Stimulated activated naive CD4-positive, alpha-beta T cell treated with Interleukin-2 at 50 U/mL for 16 hours (primary cell): ENCODE results near the gene RGS14.
"Not testable (repeated sequence)": the region's sequence is repeated elsewhere in the genome, so short reads cannot be mapped to it uniquely, and the experiment has no call there.

Experiments
- DNase-seq: peaks from one replicate; lab custom pipeline; 2025; lab: John Stamatoyannopoulos, UW

RGS14 gene

DNA sequence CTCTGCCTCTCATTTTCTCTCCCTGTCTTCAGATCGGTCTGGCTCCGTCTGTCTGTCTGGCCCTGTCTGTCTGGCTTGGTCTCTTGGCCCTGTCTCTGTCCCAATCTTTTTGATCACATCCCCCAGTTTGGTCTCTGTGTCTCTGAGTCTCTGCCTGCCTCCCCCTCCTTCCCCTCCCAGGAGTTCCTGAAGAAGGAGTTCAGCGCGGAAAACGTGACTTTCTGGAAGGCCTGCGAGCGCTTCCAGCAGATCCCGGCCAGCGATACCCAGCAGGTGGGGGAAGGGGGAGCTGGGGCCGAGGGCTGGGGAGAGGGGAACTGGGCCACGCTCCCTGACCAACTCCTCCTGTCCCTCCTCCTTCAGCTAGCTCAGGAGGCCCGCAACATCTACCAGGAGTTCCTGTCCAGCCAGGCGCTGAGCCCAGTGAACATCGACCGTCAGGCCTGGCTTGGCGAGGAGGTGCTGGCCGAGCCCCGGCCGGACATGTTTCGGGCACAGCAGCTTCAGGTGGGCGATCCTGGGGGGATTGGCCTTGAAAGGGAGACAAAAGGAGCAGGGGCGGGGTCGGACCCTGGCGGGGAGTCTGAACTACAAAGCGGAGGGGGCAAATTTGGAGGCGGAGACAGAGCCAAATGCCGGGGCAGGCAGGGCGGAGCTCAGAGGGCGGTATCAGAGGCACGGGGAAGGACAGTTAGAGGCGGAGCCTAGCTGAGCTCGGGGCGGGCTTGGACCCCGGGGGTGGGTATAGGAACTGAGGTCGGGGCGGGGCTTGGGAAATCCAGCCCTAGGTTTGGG is 9.0 kb downstream of the RGS14 start:
- DNase-seq = no peak

DNA sequence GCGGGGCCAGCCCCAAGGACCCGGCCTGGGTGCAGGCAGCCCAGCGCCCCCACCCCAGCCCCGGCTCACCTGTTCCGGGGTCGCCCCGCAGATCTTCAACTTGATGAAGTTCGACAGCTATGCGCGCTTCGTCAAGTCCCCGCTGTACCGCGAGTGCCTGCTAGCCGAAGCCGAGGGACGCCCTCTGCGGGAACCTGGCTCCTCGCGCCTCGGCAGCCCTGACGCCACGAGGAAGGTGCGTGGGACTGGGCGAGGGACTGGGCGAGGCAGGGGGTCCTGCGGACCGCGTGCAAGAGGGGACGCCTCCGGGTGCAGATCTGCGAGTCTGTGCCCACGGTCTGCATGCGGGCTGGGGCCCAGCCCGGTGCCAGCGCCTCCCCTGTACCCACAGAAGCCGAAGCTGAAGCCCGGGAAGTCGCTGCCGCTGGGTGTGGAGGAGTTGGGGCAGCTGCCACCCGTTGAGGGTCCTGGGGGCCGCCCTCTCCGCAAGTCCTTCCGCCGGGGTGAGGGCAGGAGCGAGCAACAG is 9.7 kb downstream of the RGS14 start:
- DNase-seq = no peak

DNA sequence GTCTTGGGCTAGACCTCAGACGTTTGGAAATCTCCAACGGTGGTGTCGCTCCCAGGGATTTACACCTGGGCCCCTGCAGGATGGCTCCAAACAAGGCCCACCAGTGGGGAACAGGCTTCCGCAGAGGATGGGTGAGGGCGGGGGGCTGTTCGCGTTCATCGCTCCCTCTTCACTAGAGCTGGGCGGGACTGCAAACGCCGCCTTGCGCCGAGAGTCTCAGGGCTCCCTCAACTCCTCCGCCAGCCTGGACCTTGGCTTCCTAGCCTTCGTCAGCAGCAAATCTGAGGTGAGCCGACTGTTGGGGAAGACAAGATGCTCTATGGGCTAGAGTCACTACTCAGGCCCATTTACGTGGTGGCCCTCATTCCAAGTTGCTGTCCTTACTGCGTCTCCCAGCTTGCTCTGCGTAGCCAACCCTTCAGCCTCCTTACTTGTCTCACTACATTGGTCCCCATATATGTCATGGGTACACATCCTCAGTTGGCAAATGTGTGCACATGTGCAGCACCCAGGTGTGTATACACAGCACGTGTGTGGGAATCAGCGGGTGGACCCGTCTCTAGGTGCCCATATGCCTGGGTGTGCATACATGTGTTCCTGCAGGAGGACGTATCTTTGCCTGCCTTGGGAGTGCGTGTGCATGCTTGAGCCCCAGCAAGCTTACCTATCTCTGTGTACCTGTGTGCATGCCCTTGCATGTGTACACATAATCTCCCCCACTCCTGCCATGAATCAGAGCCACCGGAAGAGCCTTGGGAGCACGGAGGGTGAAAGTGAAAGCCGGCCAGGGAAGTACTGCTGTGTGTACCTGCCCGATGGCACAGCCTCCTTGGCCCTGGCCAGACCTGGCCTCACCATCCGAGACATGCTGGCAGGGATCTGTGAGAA is 10.5 kb downstream of the RGS14 start:
- DNase-seq = no peak

DNA sequence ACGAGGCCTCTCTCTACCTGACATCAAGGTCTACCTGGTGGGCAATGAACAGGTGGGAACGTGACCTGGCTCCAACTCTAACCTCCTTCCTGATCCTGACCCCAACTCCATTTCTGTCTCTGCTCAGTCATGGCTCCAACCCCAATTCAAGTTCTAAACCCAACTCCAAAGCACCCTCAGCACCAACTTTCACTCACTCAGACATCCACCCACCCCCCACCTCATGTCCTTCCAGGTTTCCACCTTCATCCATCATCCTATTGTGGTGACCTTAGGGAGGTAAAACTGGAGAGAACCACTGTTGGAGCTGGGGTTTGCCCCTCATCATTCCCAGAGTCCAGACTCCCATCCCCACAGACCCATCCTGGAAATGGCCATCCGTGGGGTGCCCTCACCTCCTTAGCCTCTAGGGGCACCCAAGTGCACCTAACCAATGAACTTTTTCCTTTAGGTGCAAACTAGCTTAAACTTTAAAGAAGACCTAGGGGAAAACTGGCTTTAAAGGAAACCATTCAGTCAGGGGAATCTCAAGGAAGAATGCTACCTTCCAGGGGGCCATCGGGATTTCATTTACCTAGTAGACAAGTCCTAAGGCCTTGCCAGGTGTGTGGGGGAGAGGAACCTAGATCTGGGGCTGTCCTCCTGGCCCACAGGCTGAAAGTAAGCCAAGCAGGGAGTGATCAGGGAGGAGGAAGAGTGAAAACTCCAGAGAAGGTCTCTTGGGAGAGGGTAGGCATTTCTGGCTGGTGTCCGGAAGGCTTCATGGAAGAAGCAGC is 11.3 kb downstream of the RGS14 start:
- DNase-seq = peak; percentile 15

DNA sequence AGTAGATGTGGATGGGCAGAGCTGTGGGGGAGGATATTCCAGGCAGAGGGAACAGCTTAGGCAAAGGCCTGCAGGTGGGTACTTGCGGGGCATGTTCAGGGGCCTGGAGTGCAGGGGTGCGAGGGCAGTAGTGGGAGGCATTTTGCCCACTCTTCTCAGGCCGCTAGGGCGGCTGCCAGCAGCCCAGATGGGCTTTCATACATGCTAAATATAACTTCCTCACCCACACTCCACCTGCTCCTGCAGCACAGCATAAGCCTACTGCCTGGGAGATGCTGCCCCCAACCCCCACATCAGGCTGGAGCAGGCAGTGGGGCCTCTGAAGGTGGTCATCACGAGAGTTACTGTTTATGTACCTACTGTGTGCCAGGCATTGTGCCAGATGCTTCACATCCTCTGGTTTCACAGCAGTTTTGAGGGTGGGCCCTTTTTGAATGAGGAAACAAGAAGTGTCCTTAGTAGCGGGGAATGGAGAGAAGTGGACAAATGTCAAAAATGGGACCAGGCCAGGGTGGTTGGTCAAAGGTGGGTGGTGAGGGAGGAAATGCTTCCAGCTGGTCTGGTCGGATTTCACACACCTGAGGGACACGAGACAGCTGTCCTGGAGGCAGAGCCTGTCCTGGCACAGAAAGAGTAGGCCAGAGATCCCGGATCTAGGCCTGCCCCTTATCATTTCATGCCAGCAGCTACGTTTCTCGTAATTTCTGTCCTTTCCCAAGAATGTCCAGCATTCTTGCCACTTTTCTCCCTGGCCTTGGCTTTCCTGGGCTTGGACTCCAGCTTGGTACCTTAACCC is 12.1 kb downstream of the RGS14 start:
- DNase-seq = no peak

DNA sequence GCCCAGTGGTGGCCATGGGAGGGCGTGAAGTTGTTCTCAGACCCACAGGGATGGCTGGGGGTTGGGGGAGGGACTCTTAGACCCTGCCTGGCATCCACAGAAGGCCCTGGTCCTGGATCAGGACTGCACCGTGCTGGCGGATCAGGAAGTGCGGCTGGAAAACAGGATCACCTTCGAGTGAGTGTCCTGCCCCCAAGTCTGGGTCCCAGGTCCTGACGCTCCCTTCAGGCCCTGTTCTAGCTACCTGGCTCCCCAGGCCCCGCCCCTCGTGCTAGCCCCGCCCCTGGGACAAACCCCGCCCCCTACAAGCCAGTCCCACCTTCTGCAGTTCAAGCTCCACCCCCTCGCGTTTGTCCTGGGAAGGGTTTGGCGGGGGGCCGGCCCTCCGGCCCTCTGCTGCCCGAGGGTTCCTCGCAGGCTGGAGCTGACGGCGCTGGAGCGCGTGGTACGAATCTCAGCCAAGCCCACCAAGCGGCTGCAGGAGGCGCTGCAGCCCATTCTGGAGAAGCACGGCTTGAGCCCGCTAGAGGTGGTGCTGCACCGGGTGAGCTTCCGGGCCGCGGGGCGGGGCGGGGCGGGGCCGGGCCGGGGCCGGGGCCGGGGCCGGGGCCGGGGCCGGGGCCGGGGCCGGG is 12.9 kb downstream of the RGS14 start:
- DNase-seq = peak; percentile 39

DNA sequence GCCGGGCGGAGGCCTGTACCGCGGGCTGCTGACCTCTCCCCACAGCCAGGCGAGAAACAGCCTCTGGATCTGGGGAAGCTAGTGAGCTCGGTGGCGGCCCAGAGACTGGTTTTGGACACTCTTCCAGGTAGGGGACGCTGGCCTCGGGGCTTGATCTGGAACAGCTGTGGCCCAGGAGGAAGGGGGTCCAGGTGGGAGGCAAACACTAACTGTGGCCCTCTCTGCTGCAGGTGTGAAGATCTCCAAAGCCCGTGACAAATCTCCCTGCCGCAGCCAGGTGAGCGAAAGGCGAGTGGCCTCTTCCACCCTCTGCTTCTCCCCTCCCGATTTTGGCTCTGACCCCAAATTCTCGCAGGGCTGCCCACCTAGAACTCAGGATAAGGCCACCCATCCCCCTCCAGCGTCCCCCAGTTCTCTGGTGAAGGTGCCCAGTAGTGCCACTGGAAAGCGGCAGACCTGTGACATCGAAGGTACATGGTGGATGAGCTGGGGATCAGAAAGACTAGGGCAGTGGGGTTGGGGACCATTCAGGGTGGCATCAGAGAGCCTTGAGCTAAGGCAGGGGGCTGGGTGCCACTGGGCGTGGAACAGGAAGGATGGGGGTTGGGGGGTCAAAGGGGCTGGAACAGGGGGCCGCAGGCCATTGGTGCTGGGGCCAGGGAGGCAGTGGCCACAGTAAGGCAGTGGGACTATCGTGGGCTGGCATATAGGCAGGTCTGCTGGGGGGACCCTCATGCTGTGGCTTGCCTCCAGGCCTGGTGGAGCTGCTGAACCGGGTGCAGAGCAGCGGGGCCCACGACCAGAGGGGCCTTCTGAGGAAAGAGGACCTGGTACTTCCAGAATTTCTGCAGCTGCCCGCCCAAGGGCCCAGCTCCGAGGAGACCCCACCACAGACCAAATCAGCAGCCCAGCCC is 13.7 kb downstream of the RGS14 start:
- DNase-seq = no peak

DNA sequence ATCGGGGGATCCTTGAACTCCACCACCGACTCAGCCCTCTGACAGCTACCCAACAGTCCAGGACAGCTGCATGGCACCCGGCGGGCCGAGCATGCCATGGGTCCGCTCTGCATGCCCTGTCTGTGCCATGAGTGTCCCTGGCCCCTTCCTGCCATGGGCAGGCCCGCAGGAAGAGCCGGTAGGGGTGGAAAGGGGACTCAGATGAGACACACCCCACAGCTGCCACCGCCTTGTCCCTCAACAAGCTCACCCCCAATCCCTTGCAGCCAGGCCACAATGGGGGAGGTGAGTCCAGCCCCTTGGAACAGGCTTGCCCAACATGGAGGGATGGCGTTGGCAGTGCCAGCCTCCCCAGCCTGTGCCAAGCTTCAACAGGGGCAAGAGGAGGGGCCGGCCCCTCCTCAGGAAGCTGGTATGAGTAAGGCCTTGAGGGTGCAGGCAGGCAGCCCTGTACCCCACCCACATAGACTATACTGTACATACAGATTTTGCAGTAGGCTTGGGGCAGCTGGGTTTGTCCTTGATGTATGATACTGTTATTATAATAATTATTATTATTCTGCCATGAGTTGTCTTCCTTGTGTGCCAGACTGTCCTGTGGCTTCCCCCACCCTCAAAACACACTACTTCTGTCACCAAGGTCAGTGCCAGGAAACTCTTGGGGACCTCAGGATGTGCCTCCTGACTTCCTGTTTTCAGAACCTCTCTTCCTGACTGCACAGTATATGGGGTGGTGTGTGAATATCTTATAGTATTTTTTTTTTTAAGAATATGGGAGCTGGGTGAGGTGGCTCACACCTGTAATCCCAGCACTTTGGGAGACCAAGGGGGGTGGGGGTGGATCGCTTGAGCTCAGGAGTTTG is 14.5 kb downstream of the RGS14 start:
- DNase-seq = peak; percentile 32

DNA sequence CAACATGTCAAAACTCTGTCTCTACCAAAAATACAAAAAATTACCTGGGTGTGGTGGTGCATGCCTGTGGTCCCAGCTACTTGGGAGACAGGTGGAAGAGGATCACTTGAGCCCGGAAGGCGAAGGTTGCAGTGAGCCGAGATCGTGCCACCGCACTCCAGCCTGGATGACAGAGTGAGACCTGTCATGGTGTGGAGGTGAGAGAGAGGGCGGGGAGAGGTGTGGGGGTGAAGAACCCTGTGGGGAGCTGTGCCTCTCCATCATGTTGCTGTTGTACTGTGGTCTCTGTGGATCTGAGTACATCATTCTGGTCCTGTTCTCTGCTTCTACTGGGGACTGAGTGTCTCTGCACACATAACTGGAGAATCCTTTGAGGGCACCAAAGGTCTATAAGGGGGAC is 15.2 kb downstream of the RGS14 start:
- no peak for DNase-seq

DNA sequence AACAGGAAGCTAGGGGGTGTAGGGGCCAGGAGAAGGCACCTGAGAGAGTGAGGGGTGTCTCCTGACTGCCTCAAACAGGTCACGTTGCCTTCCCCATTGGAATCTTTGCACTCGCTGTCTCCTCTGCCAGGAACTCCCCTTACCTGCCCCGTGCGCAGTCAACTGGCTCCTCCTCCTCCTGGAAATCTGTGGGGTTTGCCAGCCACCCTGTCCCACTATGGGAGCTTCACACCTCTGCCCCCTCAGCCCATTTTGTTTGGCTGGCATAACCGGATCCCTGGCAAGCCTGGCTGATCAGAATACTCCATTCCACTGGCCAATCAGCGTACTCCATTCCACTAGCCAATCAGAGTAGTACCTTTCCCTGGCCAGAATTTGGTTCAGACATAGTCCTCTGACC is 16.1 kb downstream of the RGS14 start:
- DNase-seq = no peak

DNA sequence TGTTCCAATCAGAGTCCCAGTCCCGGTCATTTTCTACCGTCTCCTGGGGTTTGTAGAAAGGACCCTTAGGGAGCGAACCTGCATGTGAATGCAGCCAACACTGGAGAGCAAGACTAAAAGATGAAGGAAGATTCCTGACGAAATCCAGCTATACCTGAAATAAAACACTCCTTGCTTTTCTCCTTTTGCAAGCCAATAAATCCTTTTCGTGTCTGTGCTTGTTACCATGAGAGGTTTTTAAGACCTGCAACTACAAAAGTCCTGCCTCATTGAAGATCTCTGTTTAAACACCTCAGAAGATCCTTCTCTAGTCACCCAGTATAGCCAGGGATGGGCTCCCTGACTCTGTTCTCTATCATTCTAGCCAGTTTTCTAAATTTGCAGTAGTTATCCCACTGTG is 16.5 kb downstream of the RGS14 start:
- DNase-seq = no peak

DNA sequence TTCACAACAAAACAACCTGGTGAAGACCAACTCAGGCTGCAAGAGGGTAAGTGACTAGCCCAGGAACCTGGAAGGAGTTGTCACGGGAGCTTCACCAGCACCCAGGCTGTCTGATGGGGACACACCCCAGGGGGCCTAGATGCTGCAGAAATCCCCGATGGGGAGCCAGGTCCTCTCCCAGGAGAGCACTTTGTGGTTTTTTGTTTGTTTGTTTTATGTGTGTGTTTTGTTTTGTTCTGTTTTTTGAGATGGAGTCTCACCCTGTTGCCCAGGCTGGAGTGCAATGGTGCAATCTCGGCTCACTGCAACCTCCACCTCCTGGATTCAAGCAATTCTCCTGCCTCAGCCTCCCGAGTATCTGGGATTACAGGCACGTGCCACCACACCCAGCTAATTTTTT is 17.8 kb downstream of the RGS14 start:
- not testable (repeated sequence) for DNase-seq

DNA sequence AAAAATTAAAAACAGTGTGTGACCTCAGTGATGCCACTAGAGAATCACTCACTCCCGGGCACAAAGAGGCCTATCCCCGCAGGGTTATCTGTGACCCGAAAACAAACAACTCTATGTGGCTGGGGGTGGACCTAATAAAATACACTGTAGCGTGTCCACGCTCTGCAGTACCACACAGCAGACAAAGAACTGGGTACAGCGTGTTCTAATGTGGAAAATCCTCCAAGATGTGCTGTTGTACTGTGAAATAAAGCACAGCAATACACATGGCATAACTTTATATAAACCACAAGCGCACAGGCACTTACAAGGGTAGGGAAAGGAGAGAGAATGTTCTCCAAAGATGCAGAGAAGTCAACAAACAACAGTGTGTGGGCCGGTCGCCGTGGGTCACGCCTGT is 18.4 kb downstream of the RGS14 start:
- no peak for DNase-seq

DNA sequence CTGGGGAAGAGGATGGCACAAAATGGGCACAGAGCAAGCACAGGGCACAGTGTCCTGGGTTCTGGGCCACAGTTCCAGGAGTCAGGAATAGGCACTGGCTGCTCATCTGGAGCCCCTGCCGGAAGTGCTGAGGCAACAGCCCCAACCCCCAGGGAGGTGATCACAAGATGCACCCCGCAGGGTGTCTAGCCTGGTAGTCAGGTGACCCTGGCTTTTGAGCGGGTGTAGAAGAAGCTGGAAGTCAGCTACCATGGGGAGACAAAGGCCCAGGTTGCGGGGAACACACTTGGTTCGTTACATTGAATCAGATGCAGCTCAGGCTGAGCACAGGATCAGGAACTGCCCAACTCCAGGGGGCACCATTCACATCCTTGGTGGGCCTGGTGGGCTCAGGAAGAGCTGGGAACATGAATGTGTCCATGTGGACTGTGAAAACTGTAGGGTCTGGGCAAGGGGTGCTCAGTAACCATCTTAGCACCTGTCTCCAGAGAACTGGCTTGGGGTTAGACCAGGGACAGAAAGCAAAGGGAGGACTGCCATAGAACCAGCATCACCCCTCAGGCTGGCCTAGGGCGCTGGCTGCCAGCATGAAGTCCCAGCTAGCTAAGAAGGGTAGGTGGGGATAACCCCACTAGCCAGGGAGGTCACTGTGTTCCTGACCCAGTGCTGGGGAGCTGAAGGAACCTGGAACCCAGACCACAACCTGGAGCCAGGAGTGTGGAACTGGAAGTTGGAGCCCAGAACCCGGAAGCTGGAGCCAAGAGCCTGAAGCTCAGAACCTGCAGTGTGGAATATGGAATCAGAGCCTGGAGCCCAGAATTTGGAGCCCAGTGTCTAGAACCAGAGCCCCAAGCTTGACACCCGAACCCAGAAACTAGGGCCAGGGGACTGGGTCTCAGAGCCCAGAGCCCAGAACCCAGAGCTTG is 20.4 kb downstream of the RGS14 start:
- no peak for DNase-seq

DNA sequence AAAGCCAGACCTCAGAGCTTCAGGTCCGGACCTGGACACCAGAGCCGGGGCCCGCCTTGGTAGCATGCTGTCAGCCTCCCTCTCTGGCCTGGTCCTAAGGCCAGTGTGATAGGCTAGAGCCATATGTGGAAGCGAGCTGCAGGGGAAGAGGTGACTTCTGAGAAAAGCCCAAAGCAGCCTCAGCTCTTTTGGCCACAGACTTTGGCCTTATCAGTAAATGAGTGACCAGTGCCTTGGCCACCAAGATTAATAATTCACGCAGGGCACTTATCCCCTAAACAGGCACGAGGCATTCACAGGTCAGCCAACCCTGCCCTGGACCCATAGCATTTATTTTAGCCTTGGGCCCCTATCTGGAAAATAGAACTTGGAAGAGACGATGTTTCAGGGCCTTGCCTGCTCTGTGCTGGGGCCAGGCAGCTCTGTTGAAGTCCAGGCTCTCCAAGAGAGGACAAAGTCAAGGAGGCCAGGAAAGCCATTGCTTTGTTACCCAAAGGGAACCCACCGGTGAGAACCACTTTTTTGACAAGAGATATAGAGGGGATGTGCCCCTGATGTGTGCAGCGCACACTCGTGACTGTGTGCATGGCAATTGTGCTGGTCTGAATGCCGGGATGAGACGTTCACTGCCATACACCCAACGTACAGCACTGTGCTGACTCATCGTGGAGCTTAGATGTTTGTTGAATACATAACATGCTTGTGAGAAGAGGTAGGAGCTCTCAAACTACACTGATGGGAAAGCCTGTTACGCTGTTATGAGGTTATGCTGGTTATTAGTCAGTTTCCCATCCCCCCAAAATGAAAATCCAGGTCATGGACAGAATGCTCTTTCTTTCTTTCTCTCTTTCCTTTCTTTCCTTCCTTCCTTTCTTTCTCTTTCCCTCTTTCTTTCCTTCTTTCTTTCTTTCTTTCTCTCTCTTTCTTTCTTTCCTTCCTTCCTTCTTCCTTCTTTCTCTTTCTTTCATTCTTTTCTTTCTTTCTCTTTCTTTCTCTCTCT is 21.5 kb downstream of the RGS14 start:
- DNase-seq = peak; percentile 27

DNA sequence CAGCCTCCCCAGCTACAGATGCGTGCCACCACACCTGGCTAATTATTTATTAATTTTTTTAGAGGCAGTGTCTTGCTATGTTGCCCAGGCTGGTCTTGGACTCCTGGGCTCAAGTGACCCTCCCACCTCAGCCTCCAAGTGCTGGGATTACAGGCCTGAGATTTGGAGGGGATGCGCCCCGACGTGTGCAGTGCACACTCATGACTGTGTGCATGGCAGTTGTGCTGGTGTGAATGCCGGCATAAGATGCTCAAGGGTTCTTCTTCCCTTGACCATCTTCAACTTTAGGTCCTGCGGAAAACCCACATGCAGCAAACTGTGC is 23.0 kb downstream of the RGS14 start:
- DNase-seq = no peak
